ENCODE measurements around the gene MTARC2. TPM values are rescaled to one million over a fixed set of nuclear protein-coding genes. Genes with fewer than 3 reads are reported as not detected.

The MTARC2 gene
- total and polyA plus RNA-seq, 3 experiments from 2014 or later, result not detected

- Mint-ChIP-seq H3K27me3 (peaks cover 0 to 36% of the 10 kb centered on the region in 2 donors), H3K9me3 (peaks cover 0 to 4% (median 0%) of the 10 kb centered on the region in 5 donors), H3K27ac (no peak overlapping the region), H3K4me3 (no peak overlapping the region), H3K4me1 (no peaks in the 10 kb centered on the region), H3K36me3 (no peaks in the 10 kb centered on the region)
- H3K27ac ChIP-seq (ENCODE audit: low read depth, low read length), result no peak overlapping the region
- ChIA-PET CTCF (interaction anchor here (0.8 to 1.1 kb wide), 2 partner anchors 13 to 14 kb away, joined by 3 read pairs; no protein-coding TSS in a partner anchor), POLR2A (no interaction called here)
- DNase-seq, result no peak
- no peaks in the 10 kb centered on the region for H3K4me1 ChIP-seq (ENCODE audit: insufficient read depth, low read length)
- no peaks in the 10 kb centered on the region for H3K27me3 ChIP-seq (ENCODE audit: insufficient read depth, low read length, poor library complexity, severe bottlenecking)
- H3K4me3 ChIP-seq (ENCODE audit: low read length), result no peak overlapping the region
- no peaks in the 10 kb centered on the region for H3K36me3 ChIP-seq (ENCODE audit: insufficient read depth, low read length)
- no peaks in the 10 kb centered on the region for H3K9me3 ChIP-seq (ENCODE audit: low read length)
These were observed 76.2 kb downstream of the MTARC2 start for GRCh38 chr1:220824031-220824989.

- H3K27me3 Mint-ChIP-seq, result peaks cover 0 to 30% of the 10 kb centered on the region in 2 donors
- Histone ChIP-seq H3K36me3 (ENCODE audit: insufficient read depth, low read length) (no peaks in the 10 kb centered on the region), H3K9me3 (ENCODE audit: low read length) (no peaks in the 10 kb centered on the region), H3K27me3 (ENCODE audit: insufficient read depth, low read length, poor library complexity, severe bottlenecking) (no peaks in the 10 kb centered on the region), H3K27ac (ENCODE audit: low read depth, low read length) (no peak overlapping the region), H3K4me3 (ENCODE audit: low read length) (no peak overlapping the region), H3K4me1 (ENCODE audit: insufficient read depth, low read length) (no peaks in the 10 kb centered on the region)
- no peak overlapping the region for H3K27ac Mint-ChIP-seq
- POLR2A ChIA-PET, result no interaction called here
- DNase-seq, result no peak
- CTCF ChIA-PET, result no interaction called here
- H3K4me1 Mint-ChIP-seq, result no peaks in the 10 kb centered on the region
- H3K9me3 Mint-ChIP-seq, result peaks cover 0 to 2% (median 0%) of the 10 kb centered on the region in 5 donors
- no peaks in the 10 kb centered on the region for H3K36me3 Mint-ChIP-seq
- no peak overlapping the region for H3K4me3 Mint-ChIP-seq
These were observed 77.9 kb downstream of the MTARC2 start for GRCh38 chr1:220825819-220826551.

GRCh38 chr1:220826729-220827128 lies 78.6 kb downstream of the MTARC2 start:
- H3K36me3 ChIP-seq (ENCODE audit: insufficient read depth, low read length), result no peaks in the 10 kb centered on the region
- H3K27ac ChIP-seq (ENCODE audit: low read depth, low read length), result no peak overlapping the region
- DNase-seq, result no peak
- H3K27me3 Mint-ChIP-seq, result peaks cover 0 to 35% of the 10 kb centered on the region in 2 donors
- H3K4me1 ChIP-seq (ENCODE audit: insufficient read depth, low read length), result no peaks in the 10 kb centered on the region
- H3K4me3 Mint-ChIP-seq, result no peak overlapping the region
- no peak overlapping the region for H3K27ac Mint-ChIP-seq
- no peaks in the 10 kb centered on the region for H3K36me3 Mint-ChIP-seq
- H3K9me3 ChIP-seq (ENCODE audit: low read length), result no peaks in the 10 kb centered on the region
- peaks cover 0 to 2% (median 0%) of the 10 kb centered on the region in 5 donors for H3K9me3 Mint-ChIP-seq
- no peak overlapping the region for H3K4me3 ChIP-seq (ENCODE audit: low read length)
- no peaks in the 10 kb centered on the region for H3K4me1 Mint-ChIP-seq
- H3K27me3 ChIP-seq (ENCODE audit: insufficient read depth, low read length, poor library complexity, severe bottlenecking), result no peaks in the 10 kb centered on the region
- ChIA-PET CTCF (no interaction called here), POLR2A (no interaction called here)

GRCh38 chr1:220827445-220828178 lies 79.5 kb downstream of the MTARC2 start:
- no peak for DNase-seq
- H3K27me3 Mint-ChIP-seq, result peaks cover 0 to 37% of the 10 kb centered on the region in 2 donors

GRCh38 chr1:220828179-220828490 lies 80.0 kb downstream of the MTARC2 start:
- Mint-ChIP-seq H3K36me3 (no peaks in the 10 kb centered on the region), H3K27me3 (peaks cover 0 to 39% of the 10 kb centered on the region in 2 donors), H3K4me3 (no peak overlapping the region), H3K4me1 (no peaks in the 10 kb centered on the region), H3K9me3 (peaks cover 0 to 2% (median 0%) of the 10 kb centered on the region in 5 donors), H3K27ac (no peak overlapping the region)
- Histone ChIP-seq H3K27me3 (ENCODE audit: insufficient read depth, low read length, poor library complexity, severe bottlenecking) (no peaks in the 10 kb centered on the region), H3K36me3 (ENCODE audit: insufficient read depth, low read length) (no peaks in the 10 kb centered on the region), H3K4me1 (ENCODE audit: insufficient read depth, low read length) (no peaks in the 10 kb centered on the region), H3K4me3 (ENCODE audit: low read length) (no peak overlapping the region), H3K9me3 (ENCODE audit: low read length) (no peaks in the 10 kb centered on the region), H3K27ac (ENCODE audit: low read depth, low read length) (no peak overlapping the region)
- ChIA-PET CTCF (no interaction called here), POLR2A (no interaction called here)
- no peak for DNase-seq

More at GRCh38 chr1:220827445-220828178, 79.5 kb downstream of the MTARC2 start:
- H3K9me3 Mint-ChIP-seq, result peaks cover 0 to 2% (median 0%) of the 10 kb centered on the region in 5 donors
- CTCF ChIA-PET, result no interaction called here
- H3K27me3 ChIP-seq (ENCODE audit: insufficient read depth, low read length, poor library complexity, severe bottlenecking), result no peaks in the 10 kb centered on the region
- no peak overlapping the region for H3K27ac ChIP-seq (ENCODE audit: low read depth, low read length)
- no peak overlapping the region for H3K4me3 ChIP-seq (ENCODE audit: low read length)
- no peaks in the 10 kb centered on the region for H3K9me3 ChIP-seq (ENCODE audit: low read length)
- H3K36me3 Mint-ChIP-seq, result no peaks in the 10 kb centered on the region
- H3K4me1 Mint-ChIP-seq, result no peaks in the 10 kb centered on the region
- H3K36me3 ChIP-seq (ENCODE audit: insufficient read depth, low read length), result no peaks in the 10 kb centered on the region
- no peaks in the 10 kb centered on the region for H3K4me1 ChIP-seq (ENCODE audit: insufficient read depth, low read length)
- H3K4me3 Mint-ChIP-seq, result no peak overlapping the region
- POLR2A ChIA-PET, result no interaction called here
- H3K27ac Mint-ChIP-seq, result no peak overlapping the region

- ChIA-PET CTCF (no interaction called here), POLR2A (no interaction called here)
- Histone ChIP-seq H3K27me3 (ENCODE audit: insufficient read depth, low read length, poor library complexity, severe bottlenecking) (no peaks in the 10 kb centered on the region), H3K4me3 (ENCODE audit: low read length) (no peak overlapping the region), H3K27ac (ENCODE audit: low read depth, low read length) (no peak overlapping the region), H3K4me1 (ENCODE audit: insufficient read depth, low read length) (no peaks in the 10 kb centered on the region), H3K9me3 (ENCODE audit: low read length) (no peaks in the 10 kb centered on the region), H3K36me3 (ENCODE audit: insufficient read depth, low read length) (no peaks in the 10 kb centered on the region)
- no peaks in the 10 kb centered on the region for H3K36me3 Mint-ChIP-seq
- peaks cover 0 to 45% of the 10 kb centered on the region in 2 donors for H3K27me3 Mint-ChIP-seq
- peaks cover 0 to 2% (median 0%) of the 10 kb centered on the region in 5 donors for H3K9me3 Mint-ChIP-seq
- H3K27ac Mint-ChIP-seq, result no peak overlapping the region
- H3K4me1 Mint-ChIP-seq, result no peaks in the 10 kb centered on the region
- H3K4me3 Mint-ChIP-seq, result no peak overlapping the region
- no peak for DNase-seq
These were observed 80.9 kb downstream of the MTARC2 start for GRCh38 chr1:220828950-220829586.

- H3K9me3 Mint-ChIP-seq, result peaks cover 0 to 1% (median 0%) of the 10 kb centered on the region in 5 donors
- ChIA-PET CTCF (no interaction called here), POLR2A (no interaction called here)
- no peak for DNase-seq
- Histone ChIP-seq H3K27me3 (ENCODE audit: insufficient read depth, low read length, poor library complexity, severe bottlenecking) (no peaks in the 10 kb centered on the region), H3K36me3 (ENCODE audit: insufficient read depth, low read length) (no peaks in the 10 kb centered on the region), H3K4me3 (ENCODE audit: low read length) (no peak overlapping the region), H3K4me1 (ENCODE audit: insufficient read depth, low read length) (no peaks in the 10 kb centered on the region), H3K27ac (ENCODE audit: low read depth, low read length) (no peak overlapping the region), H3K9me3 (ENCODE audit: low read length) (no peaks in the 10 kb centered on the region)
- H3K27ac Mint-ChIP-seq, result no peak overlapping the region
- H3K4me1 Mint-ChIP-seq, result no peaks in the 10 kb centered on the region
- no peak overlapping the region for H3K4me3 Mint-ChIP-seq
- H3K27me3 Mint-ChIP-seq, result peaks cover 1 to 26% of the 10 kb centered on the region in 2 donors
- no peaks in the 10 kb centered on the region for H3K36me3 Mint-ChIP-seq
These were observed 85.3 kb downstream of the MTARC2 start for GRCh38 chr1:220833436-220833835.
